Naive thymus-derived CD4-positive, alpha-beta T cell (primary cell): ENCODE data around the gene STX10. TPM values are rescaled to one million over a fixed set of nuclear protein-coding genes. Genes with fewer than 3 reads are reported as not detected.

ENCODE experiments used
- ATAC-seq: fragments of 150-1000 bp; cut with Tn5 transposase; 2 replicates; pipeline ENCODE4 v1.10.0; 2021; ENCODE audit warnings: mild to moderate bottlenecking, moderate library complexity
- CTCF ChIA-PET: fragments of 350-600 bp; sonication (Branson Sonifier 250); formaldehyde crosslinking; loops from one replicate; lab custom pipeline; 2021; ENCODE audit warnings: antibody characterized with exemption; lab: Charles Lee
- POLR2A ChIA-PET: fragments of 350-600 bp; sonication (Branson Sonifier 250); formaldehyde crosslinking; loops from one replicate; lab custom pipeline; 2021; ENCODE audit warnings: antibody characterized with exemption, inconsistent platforms; lab: Charles Lee
- DNase-seq, 9 donors: peaks; one replicate each; pipeline versions ENCODE4 v3.0.0 to v3.0.0-alpha.2; 2020 to 2022; ENCODE audit warnings: mixed read lengths in 1 of 9
- H3K27ac ChIP-seq: one replicate; pipeline ENCODE4 v1.7.0; 2013; ENCODE audit warnings: mild to moderate bottlenecking, low read depth, low read length, moderate library complexity
- H3K27me3 ChIP-seq, 2 donors: one replicate each; pipeline ENCODE4 v1.7.0; 2013; ENCODE audit warnings: low read length in 2 of 2, mild to moderate bottlenecking in 2 of 2, moderate library complexity in 2 of 2; ENCODE audit not compliant: control insufficient read depth in 2 of 2, insufficient read depth in 2 of 2
- H3K36me3 ChIP-seq, 3 experiments: 1 replicate in 2 of 3; 2 replicates in 1 of 3; pipeline ENCODE4 v1.7.0; 2013; ENCODE audit warnings: low read length in 3 of 3, mild to moderate bottlenecking in 3 of 3, moderate library complexity in 1 of 3; ENCODE audit not compliant: insufficient read depth in 3 of 3, control insufficient read depth in 2 of 3
- H3K4me1 ChIP-seq, 2 donors: one replicate each; pipeline ENCODE4 v1.7.0; 2013; ENCODE audit warnings: low read length in 2 of 2, mild to moderate bottlenecking in 2 of 2, moderate library complexity in 1 of 2; ENCODE audit not compliant: control insufficient read depth in 2 of 2, insufficient read depth in 2 of 2
- H3K4me3 ChIP-seq: 2 replicates; pipeline ENCODE4 v1.7.0; 2013; ENCODE audit warnings: mild to moderate bottlenecking, low read length
- H3K9me3 ChIP-seq, 3 experiments: 1 replicate in 2 of 3; 2 replicates in 1 of 3; pipeline ENCODE4 v1.7.0; 2013; ENCODE audit warnings: low read length in 3 of 3; ENCODE audit not compliant: control insufficient read depth in 2 of 3
- H3K27ac Mint-ChIP-seq, 9 donors: one replicate each; pipeline ENCODE4 v1.8.0; 2020 to 2022; ENCODE audit warnings: mixed read lengths in 9 of 9, mild to moderate bottlenecking in 8 of 9, moderate library complexity in 5 of 9, inconsistent platforms in 2 of 9
- H3K27me3 Mint-ChIP-seq, 5 donors: one replicate each; pipeline ENCODE4 v1.8.0; 2021 to 2022; ENCODE audit warnings: mixed read lengths in 5 of 5, mild to moderate bottlenecking in 1 of 5
- H3K36me3 Mint-ChIP-seq, 5 donors: one replicate each; pipeline ENCODE4 v1.8.0; 2020 to 2022; ENCODE audit warnings: mixed read lengths in 5 of 5, mild to moderate bottlenecking in 3 of 5, inconsistent platforms in 1 of 5
- H3K4me1 Mint-ChIP-seq, 7 donors: one replicate each; pipeline ENCODE4 v1.8.0; 2020 to 2022; ENCODE audit warnings: mixed read lengths in 7 of 7, mild to moderate bottlenecking in 3 of 7, inconsistent platforms in 1 of 7
- H3K4me3 Mint-ChIP-seq, 10 donors: one replicate each; pipeline ENCODE4 v1.8.0; 2020 to 2022; ENCODE audit warnings: mild to moderate bottlenecking in 10 of 10, mixed read lengths in 10 of 10, moderate library complexity in 6 of 10, inconsistent platforms in 2 of 10
- H3K9me3 Mint-ChIP-seq, 11 donors: one replicate each; pipeline ENCODE4 v1.8.0; 2020 to 2022; ENCODE audit warnings: mixed read lengths in 11 of 11, mild to moderate bottlenecking in 4 of 11, inconsistent platforms in 1 of 11, moderate library complexity in 1 of 11
- intact Hi-C, 2 donors: fragments of 100-400 bp; cut with micrococcal nuclease; formaldehyde crosslinking; loops; one replicate each; pipeline ENCODE4 v1.15.1; 2023
- polyA plus RNA-seq, 2 donors: library from polyadenylated mRNA; unstranded; fragments of 300-500 nt; fragmentation: Illumina TruSeq; gene quantifications; one replicate each; pipeline ENCODE4 v1.2.3, GENCODE V29; 2021
- total RNA-seq, 6 experiments: library from RNA in 5 of 6; stranded (reverse) in 5 of 6; gene quantifications; 1 replicate in 5 of 6; 2 replicates in 1 of 6; pipeline ENCODE4 v1.2.3 and lab custom pipeline; 2021 to 2026

Gene STX10
- total and polyA plus RNA-seq, 7 experiments from 2014 or later = 42.6 to 76.2 (median 63.7) TPM

GRCh38 chr19:13139633-13140311 is 10.4 kb downstream of the STX10 start:
- CTCF ChIA-PET = no interaction called here
- H3K27ac Mint-ChIP-seq = peak overlapping the region in 4 of 9 donors; percentile 36 to 68 (median 52)
- no peak overlapping the region for H3K27ac ChIP-seq
- POLR2A ChIA-PET = no interaction called here
- H3K4me1 Mint-ChIP-seq = no peaks in the 10 kb centered on the region
- intact Hi-C loops = no loop called here
- H3K4me1 ChIP-seq = no peaks in the 10 kb centered on the region
- ATAC-seq (no peak), DNase-seq (no peak)
- H3K27me3 Mint-ChIP-seq = no peaks in the 10 kb centered on the region
- H3K36me3 ChIP-seq = peaks cover 0 to 66% (median 0%) of the 10 kb centered on the region in 3 experiments
- no peak overlapping the region for H3K4me3 ChIP-seq
- no peaks in the 10 kb centered on the region for H3K9me3 Mint-ChIP-seq
- H3K9me3 ChIP-seq = no peaks in the 10 kb centered on the region
- no peaks in the 10 kb centered on the region for H3K27me3 ChIP-seq
- H3K4me3 Mint-ChIP-seq = no peak overlapping the region
- H3K36me3 Mint-ChIP-seq = peaks cover 0 to 8% (median 0%) of the 10 kb centered on the region in 5 donors

- ChIA-PET POLR2A (no interaction called here), CTCF (no interaction called here)
- no peak overlapping the region for H3K4me3 ChIP-seq
- Mint-ChIP-seq H3K36me3 (peaks cover 0 to 8% (median 0%) of the 10 kb centered on the region in 5 donors), H3K27ac (no peak overlapping the region), H3K4me1 (no peaks in the 10 kb centered on the region), H3K4me3 (no peak overlapping the region), H3K27me3 (no peaks in the 10 kb centered on the region), H3K9me3 (no peaks in the 10 kb centered on the region)
- H3K4me1 ChIP-seq = no peaks in the 10 kb centered on the region
- intact Hi-C loops = no loop called here
- H3K9me3 ChIP-seq = no peaks in the 10 kb centered on the region
- H3K27ac ChIP-seq = no peak overlapping the region
- H3K27me3 ChIP-seq = no peaks in the 10 kb centered on the region
- peaks cover 0 to 60% (median 0%) of the 10 kb centered on the region in 3 experiments for H3K36me3 ChIP-seq
- DNase-seq (no peak), ATAC-seq (no peak)
Observed at GRCh38 chr19:13138916-13139198, 11.3 kb downstream of the STX10 start.

GRCh38 chr19:13138171-13138915 is 11.8 kb downstream of the STX10 start:
- H3K36me3 ChIP-seq = peaks cover 0 to 59% (median 0%) of the 10 kb centered on the region in 3 experiments
- ChIA-PET POLR2A (no interaction called here), CTCF (no interaction called here)
- H3K4me3 ChIP-seq = no peak overlapping the region
- no peak overlapping the region for H3K27ac ChIP-seq
- H3K9me3 Mint-ChIP-seq = no peaks in the 10 kb centered on the region
- peak overlapping the region in 1 of 9 donors; percentile 2 for H3K27ac Mint-ChIP-seq
- no peak for DNase-seq
- ATAC-seq = no peak
- peaks cover under 1 to 3% (median 2%) of the 10 kb centered on the region in 7 donors for H3K4me1 Mint-ChIP-seq
- peaks cover 0 to 8% (median 0%) of the 10 kb centered on the region in 5 donors for H3K36me3 Mint-ChIP-seq
- H3K4me1 ChIP-seq = no peaks in the 10 kb centered on the region
- no peaks in the 10 kb centered on the region for H3K27me3 Mint-ChIP-seq
- H3K4me3 Mint-ChIP-seq = no peak overlapping the region
- no peaks in the 10 kb centered on the region for H3K9me3 ChIP-seq
- intact Hi-C loops = no loop called here
- H3K27me3 ChIP-seq = no peaks in the 10 kb centered on the region

DNA sequence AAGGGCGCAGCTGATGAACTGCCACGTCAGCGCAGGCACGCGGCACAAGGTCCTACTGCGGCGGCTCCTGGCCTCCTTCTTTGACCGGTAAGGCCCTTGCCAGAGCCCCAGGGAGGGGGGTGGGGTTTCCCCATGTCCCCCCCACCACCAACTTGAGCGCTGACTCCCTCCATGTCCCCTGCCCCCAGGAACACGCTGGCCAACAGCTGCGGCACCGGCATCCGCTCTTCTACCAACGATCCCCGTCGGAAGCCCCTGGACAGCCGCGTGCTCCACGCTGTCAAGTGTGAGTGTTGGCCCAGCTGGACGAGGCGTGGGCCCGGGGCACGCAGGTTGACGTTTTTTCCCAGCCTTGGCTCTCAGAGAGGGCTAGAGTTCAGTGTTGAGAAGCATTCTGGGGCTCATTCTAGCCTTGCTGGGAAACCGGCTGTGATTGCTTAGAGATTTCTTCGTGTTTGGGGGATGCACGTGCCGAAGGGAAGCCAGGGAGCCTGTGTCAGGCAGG is 12.8 kb downstream of the STX10 start:
- CTCF ChIA-PET = no interaction called here
- POLR2A ChIA-PET = no interaction called here
- Histone ChIP-seq H3K27me3 (no peaks in the 10 kb centered on the region), H3K4me1 (peaks cover 0 to 8% of the 10 kb centered on the region in 2 donors), H3K9me3 (no peaks in the 10 kb centered on the region), H3K36me3 (peaks cover 0 to 56% (median 0%) of the 10 kb centered on the region in 3 experiments), H3K27ac (no peak overlapping the region), H3K4me3 (no peak overlapping the region)
- peaks cover 0 to 8% (median 0%) of the 10 kb centered on the region in 5 donors for H3K36me3 Mint-ChIP-seq
- no peak overlapping the region for H3K4me3 Mint-ChIP-seq
- H3K27ac Mint-ChIP-seq = peak overlapping the region in 1 of 9 donors; percentile 58
- H3K9me3 Mint-ChIP-seq = no peaks in the 10 kb centered on the region
- DNase-seq (no peak), ATAC-seq (no peak)
- H3K4me1 Mint-ChIP-seq = peaks cover 11 to 13% (median 12%) of the 10 kb centered on the region in 7 donors
- H3K27me3 Mint-ChIP-seq = no peaks in the 10 kb centered on the region
- intact Hi-C loops = no loop called here

- DNase-seq (no peak), ATAC-seq (no peak)
- peaks cover 0 to 56% (median 0%) of the 10 kb centered on the region in 3 experiments for H3K36me3 ChIP-seq
- no peak overlapping the region for H3K4me3 ChIP-seq
- no peak overlapping the region for H3K4me3 Mint-ChIP-seq
- peaks cover 0 to 8% (median 0%) of the 10 kb centered on the region in 5 donors for H3K36me3 Mint-ChIP-seq
- H3K9me3 ChIP-seq = no peaks in the 10 kb centered on the region
- POLR2A ChIA-PET = no interaction called here
- H3K27ac Mint-ChIP-seq = peak overlapping the region in 1 of 9 donors; percentile 23
- no peak overlapping the region for H3K27ac ChIP-seq
- H3K27me3 ChIP-seq = no peaks in the 10 kb centered on the region
- peaks cover 0 to 11% of the 10 kb centered on the region in 2 donors for H3K4me1 ChIP-seq
- no peaks in the 10 kb centered on the region for H3K27me3 Mint-ChIP-seq
- H3K9me3 Mint-ChIP-seq = no peaks in the 10 kb centered on the region
- peaks cover 20 to 26% (median 23%) of the 10 kb centered on the region in 7 donors for H3K4me1 Mint-ChIP-seq
- CTCF ChIA-PET = no interaction called here
- intact Hi-C loops = no loop called here
Observed at GRCh38 chr19:13135068-13136062, 14.8 kb downstream of the STX10 start.

DNA sequence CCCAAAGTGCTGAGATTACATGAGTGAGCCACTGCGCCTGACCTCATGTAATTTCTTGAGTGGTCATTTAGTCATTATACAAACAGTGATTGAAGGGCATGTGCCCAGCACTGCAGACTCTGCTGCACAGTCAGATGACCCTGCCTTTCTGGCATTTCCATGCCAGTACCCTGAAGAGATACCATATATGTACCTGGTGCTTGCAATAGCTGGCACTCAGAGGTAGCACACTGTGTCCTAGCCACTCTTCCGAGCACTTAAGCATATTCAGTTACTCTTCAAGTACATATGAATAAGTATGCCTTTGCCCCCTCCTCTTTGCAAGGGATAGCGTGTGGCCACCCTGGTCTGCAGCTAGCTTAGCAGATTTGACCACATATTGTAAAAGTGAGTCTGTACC is 15.5 kb downstream of the STX10 start:
- H3K27ac Mint-ChIP-seq = peak overlapping the region in 3 of 9 donors; percentile 23 to 62 (median 59)
- no peak overlapping the region for H3K4me3 ChIP-seq
- intact Hi-C loops = no loop called here
- peaks cover 0 to 51% (median 0%) of the 10 kb centered on the region in 3 experiments for H3K36me3 ChIP-seq
- H3K27me3 Mint-ChIP-seq = no peaks in the 10 kb centered on the region
- CTCF ChIA-PET = interaction anchor here (0.7 kb wide), 1 partner anchor 162 kb away, joined by 3 read pairs; no protein-coding TSS in a partner anchor
- no peak overlapping the region for H3K4me3 Mint-ChIP-seq
- no peak for ATAC-seq
- H3K4me1 ChIP-seq = peaks cover 0 to 11% of the 10 kb centered on the region in 2 donors
- no peak for DNase-seq
- H3K4me1 Mint-ChIP-seq = peaks cover 20 to 28% (median 23%) of the 10 kb centered on the region in 7 donors
- H3K9me3 Mint-ChIP-seq = no peaks in the 10 kb centered on the region
- H3K27ac ChIP-seq = no peak overlapping the region
- H3K36me3 Mint-ChIP-seq = peaks cover 0 to 8% (median 0%) of the 10 kb centered on the region in 5 donors
- no peaks in the 10 kb centered on the region for H3K27me3 ChIP-seq
- POLR2A ChIA-PET = interaction anchor here (0.8 kb wide), 1 partner anchor 16 kb away, joined by 3 read pairs; the partner anchor contains the start of genes IER2 and STX10
- no peaks in the 10 kb centered on the region for H3K9me3 ChIP-seq
